Spleen (tissue), 11 donors: Measurements from ENCODE around the gene HAS3. TPM values are rescaled to one million over a fixed set of nuclear protein-coding genes. Genes with fewer than 3 reads are reported as not detected.
A peak's percentile ranks its signal among the peaks of the same experiment; 100 is the strongest.

Experiments used
- DNase-seq: peaks from one replicate; pipeline ENCODE4 v3.0.0-alpha.2; 2020
- H3K27ac ChIP-seq, 8 donors: fragments of 200-600 bp; sonication (generic) in 7 of 8; 1 replicate in 4 of 8; 2 replicates in 4 of 8; pipeline versions ENCODE4 v1.5.0 to v1.8.0; 2016 to 2021; ENCODE audit warnings: inconsistent platforms in 4 of 8, mild to moderate bottlenecking in 4 of 8, moderate library complexity in 1 of 8
- H3K27me3 ChIP-seq, 7 donors: fragments of 200-600 bp; sonication (generic) in 6 of 7; replicated peaks in 1 of 7; 1 replicate in 4 of 7; 2 replicates in 3 of 7; pipeline versions ENCODE4 v1.5.0 to v1.8.0; 2016 to 2021; ENCODE audit warnings: inconsistent platforms in 3 of 7, mild to moderate bottlenecking in 1 of 7
- H3K36me3 ChIP-seq, 6 donors: fragments of 200-600 bp; sonication (generic) in 5 of 6; 1 replicate in 4 of 6; 2 replicates in 2 of 6; pipeline versions ENCODE4 v1.5.0 to v1.8.0; 2016 to 2021; ENCODE audit warnings: inconsistent platforms in 2 of 6
- H3K4me1 ChIP-seq, 6 donors: fragments of 200-600 bp; sonication (generic) in 5 of 6; 1 replicate in 3 of 6; 2 replicates in 3 of 6; pipeline versions ENCODE4 v1.5.0 to v1.8.0; 2016 to 2021; ENCODE audit warnings: inconsistent platforms in 3 of 6
- H3K4me3 ChIP-seq, 8 donors: fragments of 200-600 bp; sonication (generic) in 7 of 8; 1 replicate in 4 of 8; 2 replicates in 4 of 8; pipeline versions ENCODE4 v1.5.0 to v1.8.0; 2016 to 2021; ENCODE audit warnings: inconsistent platforms in 4 of 8, mild to moderate bottlenecking in 4 of 8, moderate library complexity in 2 of 8
- H3K9me3 ChIP-seq, 8 donors: fragments of 200-600 bp; sonication (generic) in 7 of 8; 1 replicate in 4 of 8; 2 replicates in 4 of 8; pipeline versions ENCODE4 v1.5.0 to v1.8.0; 2016 to 2021; ENCODE audit warnings: inconsistent platforms in 4 of 8
- POLR2A ChIP-seq, 3 donors: fragments of 450-650 bp; IDR thresholded peaks; one replicate each; pipeline ENCODE4 v1.5.1; 2017; ENCODE audit warnings: antibody characterized with exemption in 3 of 3, mild to moderate bottlenecking in 1 of 3
- POLR2AphosphoS5 ChIP-seq, 3 donors: sonication (generic); formaldehyde crosslinking; IDR thresholded peaks; one replicate each; pipeline ENCODE4 v1.5.1; 2017; ENCODE audit warnings: antibody characterized with exemption in 3 of 3
- WGBS, 5 donors: extraction: QIAGEN DNeasy Blood & Tissue Kit in 3 of 5; methylation state at CpG; one replicate each; pipeline versions ENCODE4 v1.1.5 to v1.1.7; 2013 to 2018; 5-methylcytosine and 5-hydroxymethylcytosine counted together
- intact Hi-C: fragments of 100-400 bp; cut with DNase I; formaldehyde crosslinking; loops from one replicate; pipeline ENCODE4 v1.15.0; 2023; ENCODE audit warnings: low total_unique reads
- polyA plus RNA-seq, 3 donors: library from polyadenylated mRNA; stranded (reverse); fragments of 200-250 nt; gene quantifications; one replicate each; pipeline ENCODE4 v1.2.1, GENCODE V29; 2013
- total RNA-seq, 7 donors: library from RNA; depleted of rRNA in 3 of 7; stranded (reverse); fragments of >200 nt in 3 of 7; fragmentation: NEBNext Ultra II Directional in 4 of 7; extraction: Animal tissue kit (Norgen Biotek cat#: 25700) in 4 of 7; gene quantifications; one replicate each; pipeline versions ENCODE4 v1.1.0 to v1.2.1, GENCODE V29; 2016 to 2021
- TF ChIP-seq, protein P1 (sequence below), 11 experiments: fragments of 200-600 bp in 7 of 11; fragments of 450-650 bp in 4 of 11; sonication (generic) in 4 of 11; IDR thresholded peaks in 8 of 11; conservative IDR thresholded peaks in 3 of 11; 1 replicate in 7 of 11; 2 replicates in 4 of 11; pipeline versions ENCODE4 v1.4.0 to v1.8.0; 2016 to 2021; ENCODE audit warnings: antibody characterized with exemption in 11 of 11, inconsistent platforms in 4 of 11, mild to moderate bottlenecking in 1 of 11
- donor health status: healthy with polysubstance abuse.
- donor health status: DM: no; HTN: no; CAD: no; lungs with moderate emphysema.
- donor health status: DM: no; HTN: no; CAD: no.
- donor health status: Bipolar disorder and iron deficiency.
- donor health status: healthy.
- donor health status: DM: no; HTN: no; CAD: no.
- donor health status: DM: yes; HTN: yes; CAD: no.

The HAS3 gene
- total and polyA plus RNA-seq, 10 donors: 0.51 to 2.0 (median 0.73) TPM

DNA sequence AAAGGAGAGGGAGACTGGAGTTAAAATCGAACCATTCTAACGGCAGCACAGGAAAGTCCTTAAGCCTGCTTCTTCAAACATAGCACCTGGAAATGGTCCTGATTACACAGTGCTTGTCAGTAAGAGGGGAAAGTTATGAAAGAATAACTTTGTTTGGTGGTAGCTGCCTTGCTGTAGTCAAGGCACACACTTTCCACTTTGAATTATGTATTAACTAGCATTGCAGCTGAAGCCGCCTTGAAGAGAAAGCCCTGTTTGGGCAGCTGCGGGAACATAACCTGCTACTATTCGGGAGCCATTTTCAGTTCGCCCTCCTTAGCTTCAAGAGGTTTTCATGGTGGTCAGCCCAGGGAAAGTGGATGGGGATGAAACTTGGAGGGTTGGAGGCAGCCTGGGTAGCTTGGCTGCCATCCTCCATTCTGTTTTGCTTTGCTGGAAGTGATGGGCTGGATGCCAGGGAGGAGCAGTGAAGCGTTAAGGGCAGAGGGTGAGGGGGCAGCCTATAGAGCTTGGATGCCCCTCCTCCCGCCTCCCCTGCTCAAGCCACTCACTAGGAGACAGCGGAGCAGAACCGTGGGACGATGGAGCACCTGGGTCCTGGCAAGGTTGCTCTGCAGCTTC is 5.3 kb upstream of the HAS3 start:
- Histone ChIP-seq H3K27me3 (peaks cover 0 to 17% (median 7%) of the 10 kb centered on the region in 7 donors), H3K4me1 (peaks cover 0 to 2% (median under 1%) of the 10 kb centered on the region in 6 donors), H3K36me3 (no peaks in the 10 kb centered on the region), H3K27ac (no peak overlapping the region), H3K9me3 (no peaks in the 10 kb centered on the region), H3K4me3 (no peak overlapping the region)
- DNase-seq: no peak
- WGBS, 5 donors: 77 to 87% (median 82%) methylated on average over 11 of the region's 11 CpGs
- no peak for TF ChIP-seq POLR2AphosphoS5 (IDR thresholded peaks at IDR 0.05)
- intact Hi-C loops: no loop called here

DNA sequence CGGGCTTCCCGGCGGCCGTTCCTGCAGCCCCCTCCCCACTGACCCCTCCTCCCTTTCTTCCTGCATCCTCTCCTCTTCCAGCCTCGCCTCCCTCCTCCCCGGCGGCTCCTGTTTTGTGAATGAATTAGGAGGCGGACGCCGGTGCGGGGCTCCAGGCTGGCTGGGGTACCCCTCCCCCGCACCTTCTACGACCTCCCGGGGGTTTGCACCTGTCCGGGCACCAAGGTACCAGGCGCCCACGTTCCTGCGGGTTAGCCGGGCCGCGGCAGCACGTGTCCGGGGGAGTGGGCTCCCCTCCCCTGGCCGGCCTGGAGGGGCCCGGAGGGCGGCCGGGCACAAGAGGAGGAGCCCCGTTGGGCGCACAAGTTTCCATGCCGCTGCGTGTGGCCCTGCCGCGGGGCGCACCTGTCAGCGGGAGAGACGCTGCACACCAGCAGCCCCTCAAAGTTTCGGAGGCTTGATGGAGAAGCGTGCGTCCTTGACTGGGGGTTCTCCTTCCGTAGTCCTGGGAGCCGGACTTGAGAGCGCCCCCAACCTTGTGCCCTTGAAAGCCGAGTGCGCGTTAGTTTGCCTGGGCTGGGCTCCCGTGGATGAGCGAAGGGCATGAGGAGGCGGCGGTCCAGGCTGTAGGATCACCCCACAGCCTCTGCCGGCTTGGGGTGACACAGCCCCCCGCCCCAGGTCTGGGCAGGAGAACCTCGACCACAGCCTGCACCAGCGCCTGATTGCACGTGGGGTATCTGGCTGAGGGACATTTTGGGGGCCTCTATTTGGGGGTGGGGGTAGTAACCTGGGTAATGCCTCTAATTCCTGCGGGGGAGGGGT is 1.2 kb downstream of the HAS3 start:
- Histone ChIP-seq H3K4me3 (peak overlapping the region in 7 of 8 donors; percentile 22 to 72 (median 47)), H3K27ac (no peak overlapping the region), H3K36me3 (peaks cover 0 to 32% (median 16%) of the 10 kb centered on the region in 6 donors), H3K27me3 (peaks cover 3 to 63% (median 35%) of the 10 kb centered on the region in 7 donors), H3K9me3 (no peaks in the 10 kb centered on the region), H3K4me1 (peaks cover 19 to 38% (median 27%) of the 10 kb centered on the region in 6 donors)
- peak in 1 of 3 donors; percentile 8 for TF ChIP-seq POLR2AphosphoS5 (IDR thresholded peaks at IDR 0.05)
- TF ChIP-seq, protein P1, sequence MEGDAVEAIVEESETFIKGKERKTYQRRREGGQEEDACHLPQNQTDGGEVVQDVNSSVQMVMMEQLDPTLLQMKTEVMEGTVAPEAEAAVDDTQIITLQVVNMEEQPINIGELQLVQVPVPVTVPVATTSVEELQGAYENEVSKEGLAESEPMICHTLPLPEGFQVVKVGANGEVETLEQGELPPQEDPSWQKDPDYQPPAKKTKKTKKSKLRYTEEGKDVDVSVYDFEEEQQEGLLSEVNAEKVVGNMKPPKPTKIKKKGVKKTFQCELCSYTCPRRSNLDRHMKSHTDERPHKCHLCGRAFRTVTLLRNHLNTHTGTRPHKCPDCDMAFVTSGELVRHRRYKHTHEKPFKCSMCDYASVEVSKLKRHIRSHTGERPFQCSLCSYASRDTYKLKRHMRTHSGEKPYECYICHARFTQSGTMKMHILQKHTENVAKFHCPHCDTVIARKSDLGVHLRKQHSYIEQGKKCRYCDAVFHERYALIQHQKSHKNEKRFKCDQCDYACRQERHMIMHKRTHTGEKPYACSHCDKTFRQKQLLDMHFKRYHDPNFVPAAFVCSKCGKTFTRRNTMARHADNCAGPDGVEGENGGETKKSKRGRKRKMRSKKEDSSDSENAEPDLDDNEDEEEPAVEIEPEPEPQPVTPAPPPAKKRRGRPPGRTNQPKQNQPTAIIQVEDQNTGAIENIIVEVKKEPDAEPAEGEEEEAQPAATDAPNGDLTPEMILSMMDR (IDR thresholded peaks at IDR 0.05 in 8 of 11, conservative IDR thresholded peaks at IDR 0.05 in 3 of 11): no peak
- intact Hi-C loops: no loop called here
- WGBS, 5 donors: 0 to 5% (median 2%) methylated on average over 27 to 55 of the region's 55 CpGs
- DNase-seq: peak; percentile 59

DNA sequence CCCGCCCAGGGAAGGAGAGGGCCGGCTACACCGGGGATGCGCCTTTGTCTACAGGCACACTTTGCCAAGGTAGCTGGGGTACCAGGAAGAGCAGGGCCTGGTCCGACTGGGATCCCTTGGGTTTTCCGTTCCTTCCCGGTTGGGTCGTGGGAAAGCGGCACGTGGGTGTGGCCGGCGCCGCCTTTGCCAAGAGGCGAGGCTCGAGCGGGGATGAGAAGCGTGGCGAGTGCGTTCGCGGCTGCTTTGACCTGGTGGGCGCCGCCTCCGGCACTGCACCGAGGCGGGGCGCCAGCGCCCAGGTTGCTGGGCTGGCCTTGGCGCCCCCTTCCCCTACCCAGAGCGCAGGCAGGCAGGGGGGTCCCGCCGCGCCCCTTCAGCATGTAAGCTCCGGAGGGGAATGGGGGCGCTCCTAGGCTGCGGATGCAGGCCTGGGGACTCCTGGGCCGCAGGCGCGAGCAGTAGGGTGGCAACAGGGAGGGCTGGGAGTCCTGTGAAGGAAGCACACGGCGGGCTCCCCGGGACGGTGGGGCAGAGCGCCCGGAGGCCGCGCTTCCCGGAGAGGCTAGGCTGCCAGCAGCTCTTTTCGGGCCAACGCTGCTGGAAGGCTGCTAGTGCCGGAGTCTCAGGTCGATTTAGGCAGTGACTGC is 2.0 kb downstream of the HAS3 start:
- Histone ChIP-seq H3K9me3 (no peaks in the 10 kb centered on the region), H3K27me3 (peaks cover 3 to 63% (median 35%) of the 10 kb centered on the region in 7 donors), H3K36me3 (peaks cover 0 to 39% (median 16%) of the 10 kb centered on the region in 6 donors), H3K27ac (no peak overlapping the region), H3K4me1 (peaks cover 19 to 42% (median 28%) of the 10 kb centered on the region in 6 donors), H3K4me3 (peak overlapping the region in 5 of 8 donors; percentile 13 to 72 (median 48))
- intact Hi-C loops: no loop called here
- peak in 2 of 3 donors; percentile 15 to 56 for TF ChIP-seq POLR2AphosphoS5 (IDR thresholded peaks at IDR 0.05)
- no peak for TF ChIP-seq POLR2A (IDR thresholded peaks at IDR 0.05)
- peak; percentile 69 for DNase-seq
- 4 to 8% (median 5%) methylated on average over 12 to 52 of the region's 52 CpGs for WGBS, 5 donors

DNA sequence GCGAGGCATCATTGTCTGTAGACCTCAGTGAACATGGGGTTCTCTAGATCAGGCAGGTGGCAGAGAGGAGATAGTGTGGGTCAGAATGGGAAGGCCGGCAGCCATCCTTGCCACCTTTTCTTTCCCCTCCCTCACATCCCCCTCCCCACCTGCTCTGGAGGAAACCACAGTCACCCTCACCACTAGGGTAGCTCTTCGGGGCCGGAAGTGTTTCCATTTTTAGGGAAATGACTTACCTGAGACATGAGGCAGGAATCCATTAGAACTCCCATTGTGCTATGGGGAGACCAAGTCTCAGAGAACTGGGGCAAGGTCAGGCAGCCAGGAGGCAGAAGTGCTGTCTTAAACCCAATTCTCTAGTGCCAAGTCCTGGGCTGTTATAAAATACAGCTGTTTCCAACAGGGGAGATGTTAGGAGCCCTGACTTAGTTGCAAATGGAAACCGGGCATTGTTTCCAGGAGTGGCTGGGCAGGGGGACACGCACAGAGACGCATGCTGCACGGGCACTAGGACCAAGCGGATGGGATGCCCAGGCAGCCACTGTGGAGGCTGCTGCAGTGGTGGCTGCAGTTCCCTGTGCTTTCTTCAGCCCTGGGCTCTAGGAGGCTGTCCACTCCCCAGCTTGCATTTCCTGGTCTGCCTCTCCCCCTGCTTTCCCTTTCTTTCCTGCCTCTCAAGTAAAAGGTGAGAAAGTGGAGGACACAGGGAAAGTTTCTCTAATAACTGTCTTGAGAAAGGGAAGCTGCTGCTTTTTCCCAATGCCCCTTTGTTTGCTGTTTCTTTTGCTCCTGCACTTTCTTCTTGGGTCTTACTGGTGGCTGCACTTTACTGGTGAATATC is 2.8 kb downstream of the HAS3 start:
- intact Hi-C loops: no loop called here
- 60 to 74% (median 62%) methylated on average over 8 to 9 of the region's 9 CpGs for WGBS, 5 donors
- Histone ChIP-seq H3K9me3 (no peaks in the 10 kb centered on the region), H3K36me3 (peaks cover 0 to 42% (median 16%) of the 10 kb centered on the region in 6 donors), H3K27ac (no peak overlapping the region), H3K4me1 (peaks cover 19 to 50% (median 29%) of the 10 kb centered on the region in 6 donors), H3K4me3 (no peak overlapping the region), H3K27me3 (peaks cover 3 to 63% (median 35%) of the 10 kb centered on the region in 7 donors)
- no peak for TF ChIP-seq POLR2A (IDR thresholded peaks at IDR 0.05)
- no peak for TF ChIP-seq POLR2AphosphoS5 (IDR thresholded peaks at IDR 0.05)
- TF ChIP-seq, protein P1 (IDR thresholded peaks at IDR 0.05 in 8 of 11, conservative IDR thresholded peaks at IDR 0.05 in 3 of 11): no peak
- DNase-seq: peak; percentile 48
